ENCODE results near the gene ZNF560.

The ZNF560 gene

GRCh38 chr19:9435279-9436268 is 62.8 kb downstream of the ZNF560 start, which contains the start of gene ZNF266:
TSS of gene ZNF266 (minus strand) at chr19:9435573. CDS start at chr19:9420089, 15,484 bp downstream.
- no peak for FAIRE-seq

- no peak for FAIRE-seq
Measured at GRCh38 chr19:9431475-9431874, 66.9 kb downstream of the ZNF560 start.

- no peak for FAIRE-seq
Measured at GRCh38 chr19:9430444-9430843, 68.0 kb downstream of the ZNF560 start.

- no peak for FAIRE-seq
Measured at GRCh38 chr19:9427941-9428340, 70.5 kb downstream of the ZNF560 start.
